PC-9 (cell line): Measurements from ENCODE around the gene DNMT3L.

Experiments
- CTCF ChIP-seq: fragments of 200-600 bp; sonication (generic); conservative IDR thresholded peaks from 2 replicates; pipeline ENCODE4 v1.6.1; 2017; ENCODE audit warnings: mixed run types, antibody characterized with exemption, mild to moderate bottlenecking, moderate library complexity
- EZH2 ChIP-seq: fragments of 200-600 bp; sonication (generic); IDR thresholded peaks from 2 replicates; pipeline ENCODE4 v1.8.0; 2017; ENCODE audit warnings: antibody characterized with exemption, low read depth

GRCh38 chr21:44292812-44293195 lies 31.1 kb upstream of the DNMT3L start:
- TF ChIP-seq CTCF (no peak), EZH2 (no peak)
